Measurements from ENCODE around the gene PTX3. TPM values are rescaled to one million over a fixed set of nuclear protein-coding genes. Genes with fewer than 3 reads are reported as not detected.

Gene PTX3
- total and polyA plus RNA-seq, 4 donors, result 0.17 to 0.66 (median 0.28) TPM; not detected in 1

DNA sequence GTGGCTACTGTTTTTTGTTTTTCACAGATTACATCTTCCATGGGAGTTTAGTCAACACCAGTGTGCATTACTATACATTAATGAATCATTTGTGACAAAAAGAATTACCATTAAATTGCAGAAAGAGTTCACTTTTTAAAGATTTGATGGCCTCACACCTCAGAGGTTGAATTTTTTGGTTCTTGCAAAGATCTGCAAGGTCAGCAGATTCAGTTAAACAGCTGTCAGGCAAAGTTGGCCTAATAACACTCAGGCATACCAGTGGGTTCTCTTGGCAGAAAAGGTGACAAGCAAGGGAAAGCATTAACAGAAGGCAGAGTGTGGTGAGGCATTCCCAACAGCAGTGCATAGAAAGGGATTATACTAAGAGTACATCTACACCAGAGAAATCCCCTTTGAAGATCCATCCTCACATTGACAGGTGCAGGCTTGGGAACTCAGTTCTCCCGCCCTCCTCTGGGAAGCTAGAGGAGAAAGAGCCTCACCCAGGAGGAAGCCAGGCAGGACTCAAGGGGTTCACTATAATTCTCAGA, 24.3 kb upstream of the PTX3 start:
- DNase-seq (ENCODE audit: low spot score), result no peak
- no peak overlapping the region for H3K27ac ChIP-seq (ENCODE audit: low read depth in 1 of 2, low read length in 2 of 2)
- H3K9ac ChIP-seq (ENCODE audit: low read depth in 1 of 2, low read length in 2 of 2), result no peak overlapping the region
- 84% methylated on average over 1 of the region's 1 CpG for WGBS
- no peaks in the 10 kb centered on the region for H3K36me3 ChIP-seq (ENCODE audit: control insufficient read depth in 4 of 4, insufficient read depth in 3 of 4, low read depth in 1 of 4, low read length in 3 of 4)
- peaks cover 0 to 2% (median 0%) of the 10 kb centered on the region in 4 donors for H3K9me3 ChIP-seq (ENCODE audit: control insufficient read depth in 4 of 4, low read length in 3 of 4)
- no peaks in the 10 kb centered on the region for H3K27me3 ChIP-seq (ENCODE audit: control insufficient read depth in 4 of 4, insufficient read depth in 4 of 4, low read length in 3 of 4)
- H3K4me3 ChIP-seq (ENCODE audit: low read depth in 1 of 3, low read length in 3 of 3), result no peak overlapping the region
- H3K4me1 ChIP-seq (ENCODE audit: control insufficient read depth in 4 of 4, insufficient read depth in 4 of 4, low read length in 3 of 4), result no peaks in the 10 kb centered on the region
- TF ChIP-seq EGR1 (IDR thresholded peaks at IDR 0.05; ENCODE audit: low read depth in 2 of 2), result no peak
- no peak for TF ChIP-seq TAF1 (conservative IDR thresholded peaks at IDR 0.05)
- no peak for TF ChIP-seq JUND (IDR thresholded peaks at IDR 0.05)
- TF ChIP-seq, protein P1, sequence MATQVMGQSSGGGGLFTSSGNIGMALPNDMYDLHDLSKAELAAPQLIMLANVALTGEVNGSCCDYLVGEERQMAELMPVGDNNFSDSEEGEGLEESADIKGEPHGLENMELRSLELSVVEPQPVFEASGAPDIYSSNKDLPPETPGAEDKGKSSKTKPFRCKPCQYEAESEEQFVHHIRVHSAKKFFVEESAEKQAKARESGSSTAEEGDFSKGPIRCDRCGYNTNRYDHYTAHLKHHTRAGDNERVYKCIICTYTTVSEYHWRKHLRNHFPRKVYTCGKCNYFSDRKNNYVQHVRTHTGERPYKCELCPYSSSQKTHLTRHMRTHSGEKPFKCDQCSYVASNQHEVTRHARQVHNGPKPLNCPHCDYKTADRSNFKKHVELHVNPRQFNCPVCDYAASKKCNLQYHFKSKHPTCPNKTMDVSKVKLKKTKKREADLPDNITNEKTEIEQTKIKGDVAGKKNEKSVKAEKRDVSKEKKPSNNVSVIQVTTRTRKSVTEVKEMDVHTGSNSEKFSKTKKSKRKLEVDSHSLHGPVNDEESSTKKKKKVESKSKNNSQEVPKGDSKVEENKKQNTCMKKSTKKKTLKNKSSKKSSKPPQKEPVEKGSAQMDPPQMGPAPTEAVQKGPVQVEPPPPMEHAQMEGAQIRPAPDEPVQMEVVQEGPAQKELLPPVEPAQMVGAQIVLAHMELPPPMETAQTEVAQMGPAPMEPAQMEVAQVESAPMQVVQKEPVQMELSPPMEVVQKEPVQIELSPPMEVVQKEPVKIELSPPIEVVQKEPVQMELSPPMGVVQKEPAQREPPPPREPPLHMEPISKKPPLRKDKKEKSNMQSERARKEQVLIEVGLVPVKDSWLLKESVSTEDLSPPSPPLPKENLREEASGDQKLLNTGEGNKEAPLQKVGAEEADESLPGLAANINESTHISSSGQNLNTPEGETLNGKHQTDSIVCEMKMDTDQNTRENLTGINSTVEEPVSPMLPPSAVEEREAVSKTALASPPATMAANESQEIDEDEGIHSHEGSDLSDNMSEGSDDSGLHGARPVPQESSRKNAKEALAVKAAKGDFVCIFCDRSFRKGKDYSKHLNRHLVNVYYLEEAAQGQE (IDR thresholded peaks at IDR 0.05), result no peak
- TF ChIP-seq RAD21 (IDR thresholded peaks at IDR 0.05), result no peak
- no peak for TF ChIP-seq NR2F2 (IDR thresholded peaks at IDR 0.05)
- TF ChIP-seq FOXA1 (IDR thresholded peaks at IDR 0.05), result no peak
- TF ChIP-seq GABPA (IDR thresholded peaks at IDR 0.05 in 1 of 2, conservative IDR thresholded peaks at IDR 0.05 in 1 of 2), result no peak
- no peak for TF ChIP-seq FOXA2 (IDR thresholded peaks at IDR 0.05)
- no peak for TF ChIP-seq HNF4G (IDR thresholded peaks at IDR 0.05)
- TF ChIP-seq YY1 (IDR thresholded peaks at IDR 0.05), result no peak
- TF ChIP-seq, protein P2, sequence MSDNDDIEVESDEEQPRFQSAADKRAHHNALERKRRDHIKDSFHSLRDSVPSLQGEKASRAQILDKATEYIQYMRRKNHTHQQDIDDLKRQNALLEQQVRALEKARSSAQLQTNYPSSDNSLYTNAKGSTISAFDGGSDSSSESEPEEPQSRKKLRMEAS (IDR thresholded peaks at IDR 0.05), result no peak
- TF ChIP-seq, protein P3, sequence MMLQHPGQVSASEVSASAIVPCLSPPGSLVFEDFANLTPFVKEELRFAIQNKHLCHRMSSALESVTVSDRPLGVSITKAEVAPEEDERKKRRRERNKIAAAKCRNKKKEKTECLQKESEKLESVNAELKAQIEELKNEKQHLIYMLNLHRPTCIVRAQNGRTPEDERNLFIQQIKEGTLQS (IDR thresholded peaks at IDR 0.05), result no peak
- no peak for TF ChIP-seq HNF4A (conservative IDR thresholded peaks at IDR 0.05)
- TF ChIP-seq SP1 (IDR thresholded peaks at IDR 0.05), result no peak

DNA sequence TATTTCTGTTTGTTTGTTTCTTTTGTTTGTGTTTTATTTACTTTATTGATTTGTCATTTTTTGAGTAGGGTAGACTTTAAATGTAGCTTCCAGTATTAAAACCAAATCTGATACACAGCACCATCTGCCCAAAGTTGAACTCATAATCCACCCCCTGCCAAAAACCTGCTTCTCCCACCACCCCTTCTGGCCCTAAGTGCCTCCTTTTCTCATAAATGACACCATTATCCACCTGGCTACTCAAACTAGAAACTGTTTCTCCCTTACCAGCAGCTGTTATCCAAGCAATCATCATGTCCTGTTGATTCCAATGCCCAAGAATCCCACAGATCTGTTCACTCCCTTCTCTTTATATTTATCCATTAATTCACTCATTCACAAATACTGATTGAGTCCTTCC, 21.8 kb upstream of the PTX3 start:
- Histone ChIP-seq H3K36me3 (ENCODE audit: control insufficient read depth in 4 of 4, insufficient read depth in 3 of 4, low read depth in 1 of 4, low read length in 3 of 4) (no peaks in the 10 kb centered on the region), H3K27ac (ENCODE audit: low read depth in 1 of 2, low read length in 2 of 2) (no peak overlapping the region), H3K27me3 (ENCODE audit: control insufficient read depth in 4 of 4, insufficient read depth in 4 of 4, low read length in 3 of 4) (no peaks in the 10 kb centered on the region), H3K9ac (ENCODE audit: low read depth in 1 of 2, low read length in 2 of 2) (no peak overlapping the region), H3K4me1 (ENCODE audit: control insufficient read depth in 4 of 4, insufficient read depth in 4 of 4, low read length in 3 of 4) (no peaks in the 10 kb centered on the region), H3K9me3 (ENCODE audit: control insufficient read depth in 4 of 4, low read length in 3 of 4) (peaks cover 0 to 2% (median 0%) of the 10 kb centered on the region in 4 donors), H3K4me3 (ENCODE audit: low read depth in 1 of 3, low read length in 3 of 3) (no peak overlapping the region)
- TF ChIP-seq JUND (IDR thresholded peaks at IDR 0.05), result no peak
- TF ChIP-seq, protein P3 (IDR thresholded peaks at IDR 0.05), result no peak
- TF ChIP-seq RXRA (IDR thresholded peaks at IDR 0.05), result no peak
- TF ChIP-seq, protein P4, sequence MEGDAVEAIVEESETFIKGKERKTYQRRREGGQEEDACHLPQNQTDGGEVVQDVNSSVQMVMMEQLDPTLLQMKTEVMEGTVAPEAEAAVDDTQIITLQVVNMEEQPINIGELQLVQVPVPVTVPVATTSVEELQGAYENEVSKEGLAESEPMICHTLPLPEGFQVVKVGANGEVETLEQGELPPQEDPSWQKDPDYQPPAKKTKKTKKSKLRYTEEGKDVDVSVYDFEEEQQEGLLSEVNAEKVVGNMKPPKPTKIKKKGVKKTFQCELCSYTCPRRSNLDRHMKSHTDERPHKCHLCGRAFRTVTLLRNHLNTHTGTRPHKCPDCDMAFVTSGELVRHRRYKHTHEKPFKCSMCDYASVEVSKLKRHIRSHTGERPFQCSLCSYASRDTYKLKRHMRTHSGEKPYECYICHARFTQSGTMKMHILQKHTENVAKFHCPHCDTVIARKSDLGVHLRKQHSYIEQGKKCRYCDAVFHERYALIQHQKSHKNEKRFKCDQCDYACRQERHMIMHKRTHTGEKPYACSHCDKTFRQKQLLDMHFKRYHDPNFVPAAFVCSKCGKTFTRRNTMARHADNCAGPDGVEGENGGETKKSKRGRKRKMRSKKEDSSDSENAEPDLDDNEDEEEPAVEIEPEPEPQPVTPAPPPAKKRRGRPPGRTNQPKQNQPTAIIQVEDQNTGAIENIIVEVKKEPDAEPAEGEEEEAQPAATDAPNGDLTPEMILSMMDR (IDR thresholded peaks at IDR 0.05; ENCODE audit: low read depth, low read length, missing input control), result no peak
- TF ChIP-seq FOXA2 (IDR thresholded peaks at IDR 0.05), result no peak
- TF ChIP-seq TAF1 (conservative IDR thresholded peaks at IDR 0.05), result no peak
- no peak for TF ChIP-seq FOXA1 (IDR thresholded peaks at IDR 0.05)
- TF ChIP-seq YY1 (IDR thresholded peaks at IDR 0.05), result no peak
- TF ChIP-seq, protein P5, sequence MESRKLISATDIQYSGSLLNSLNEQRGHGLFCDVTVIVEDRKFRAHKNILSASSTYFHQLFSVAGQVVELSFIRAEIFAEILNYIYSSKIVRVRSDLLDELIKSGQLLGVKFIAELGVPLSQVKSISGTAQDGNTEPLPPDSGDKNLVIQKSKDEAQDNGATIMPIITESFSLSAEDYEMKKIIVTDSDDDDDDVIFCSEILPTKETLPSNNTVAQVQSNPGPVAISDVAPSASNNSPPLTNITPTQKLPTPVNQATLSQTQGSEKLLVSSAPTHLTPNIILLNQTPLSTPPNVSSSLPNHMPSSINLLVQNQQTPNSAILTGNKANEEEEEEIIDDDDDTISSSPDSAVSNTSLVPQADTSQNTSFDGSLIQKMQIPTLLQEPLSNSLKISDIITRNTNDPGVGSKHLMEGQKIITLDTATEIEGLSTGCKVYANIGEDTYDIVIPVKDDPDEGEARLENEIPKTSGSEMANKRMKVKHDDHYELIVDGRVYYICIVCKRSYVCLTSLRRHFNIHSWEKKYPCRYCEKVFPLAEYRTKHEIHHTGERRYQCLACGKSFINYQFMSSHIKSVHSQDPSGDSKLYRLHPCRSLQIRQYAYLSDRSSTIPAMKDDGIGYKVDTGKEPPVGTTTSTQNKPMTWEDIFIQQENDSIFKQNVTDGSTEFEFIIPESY (IDR thresholded peaks at IDR 0.05), result no peak
- TF ChIP-seq SP1 (IDR thresholded peaks at IDR 0.05), result no peak
- no peak for TF ChIP-seq RAD21 (IDR thresholded peaks at IDR 0.05)
- TF ChIP-seq EGR1 (IDR thresholded peaks at IDR 0.05; ENCODE audit: low read depth in 2 of 2), result no peak
- TF ChIP-seq, protein P2 (IDR thresholded peaks at IDR 0.05), result no peak
- TF ChIP-seq GABPA (IDR thresholded peaks at IDR 0.05 in 1 of 2, conservative IDR thresholded peaks at IDR 0.05 in 1 of 2), result no peak
- DNase-seq (ENCODE audit: low spot score), result no peak
